Measurements from ENCODE around the gene HBM.

Gene HBM

GRCh38 chr16:164827-165538 lies 795 bp upstream of the HBM start:
- Histone ChIP-seq H3K27me3 (ENCODE audit: low read depth, low read length) (no peaks in the 10 kb centered on the region), H2AFZ (ENCODE audit: low read depth, low read length) (no peak overlapping the region), H3K4me1 (ENCODE audit: low read length) (no peaks in the 10 kb centered on the region), H3K4me2 (ENCODE audit: low read length) (no peak overlapping the region), H3K27ac (ENCODE audit: low read length) (no peak overlapping the region), H3K9me3 (ENCODE audit: insufficient read depth, low read length) (no peaks in the 10 kb centered on the region), H3K9ac (ENCODE audit: low read length) (no peak overlapping the region), H4K20me1 (ENCODE audit: insufficient read depth, low read length) (no peaks in the 10 kb centered on the region), H3K36me3 (replicated peaks; ENCODE audit: low read depth, low read length) (no peaks in the 10 kb centered on the region), H3K79me2 (ENCODE audit: low read length) (no peaks in the 10 kb centered on the region), H3K4me3 (ENCODE audit: low read length) (no peak overlapping the region)
- no peak for TF ChIP-seq EZH2phosphoT487 (IDR thresholded peaks at IDR 0.05; ENCODE audit: low read depth)
- no peak for TF ChIP-seq CTCF (IDR thresholded peaks at IDR 0.05; ENCODE audit: low read depth, low read length)

GRCh38 chr16:166375-167121 lies 770 bp downstream of the HBM start:
- TF ChIP-seq CTCF (IDR thresholded peaks at IDR 0.05; ENCODE audit: low read depth, low read length) = no peak
- no peak for TF ChIP-seq EZH2phosphoT487 (IDR thresholded peaks at IDR 0.05; ENCODE audit: low read depth)
- Histone ChIP-seq H3K4me3 (ENCODE audit: low read length) (no peak overlapping the region), H4K20me1 (ENCODE audit: insufficient read depth, low read length) (no peaks in the 10 kb centered on the region)

GRCh38 chr16:167122-167690 lies 1.4 kb downstream of the HBM start:
- H3K9ac ChIP-seq (ENCODE audit: low read length) = no peak overlapping the region
- H3K27me3 ChIP-seq (ENCODE audit: low read depth, low read length) = no peaks in the 10 kb centered on the region
- no peak overlapping the region for H3K4me2 ChIP-seq (ENCODE audit: low read length)
- no peaks in the 10 kb centered on the region for H3K4me1 ChIP-seq (ENCODE audit: low read length)
- H3K79me2 ChIP-seq (ENCODE audit: low read length) = no peaks in the 10 kb centered on the region
- H3K27ac ChIP-seq (ENCODE audit: low read length) = no peak overlapping the region
- H4K20me1 ChIP-seq (ENCODE audit: insufficient read depth, low read length) = no peaks in the 10 kb centered on the region
- no peak overlapping the region for H2AFZ ChIP-seq (ENCODE audit: low read depth, low read length)
- no peaks in the 10 kb centered on the region for H3K36me3 ChIP-seq (replicated peaks; ENCODE audit: low read depth, low read length)
- TF ChIP-seq CTCF (IDR thresholded peaks at IDR 0.05; ENCODE audit: low read depth, low read length) (no peak), EZH2phosphoT487 (IDR thresholded peaks at IDR 0.05; ENCODE audit: low read depth) (no peak)
- H3K9me3 ChIP-seq (ENCODE audit: insufficient read depth, low read length) = no peaks in the 10 kb centered on the region
- H3K4me3 ChIP-seq (ENCODE audit: low read length) = no peak overlapping the region

More at GRCh38 chr16:166375-167121, 770 bp downstream of the HBM start:
- H3K9ac ChIP-seq (ENCODE audit: low read length) = no peak overlapping the region
- H3K4me2 ChIP-seq (ENCODE audit: low read length) = no peak overlapping the region
- H2AFZ ChIP-seq (ENCODE audit: low read depth, low read length) = no peak overlapping the region
- H3K4me1 ChIP-seq (ENCODE audit: low read length) = no peaks in the 10 kb centered on the region
- H3K79me2 ChIP-seq (ENCODE audit: low read length) = no peaks in the 10 kb centered on the region
- H3K27ac ChIP-seq (ENCODE audit: low read length) = no peak overlapping the region
- H3K27me3 ChIP-seq (ENCODE audit: low read depth, low read length) = no peaks in the 10 kb centered on the region
- no peaks in the 10 kb centered on the region for H3K36me3 ChIP-seq (replicated peaks; ENCODE audit: low read depth, low read length)
- H3K9me3 ChIP-seq (ENCODE audit: insufficient read depth, low read length) = no peaks in the 10 kb centered on the region

- no peaks in the 10 kb centered on the region for H3K27me3 ChIP-seq (ENCODE audit: low read depth, low read length)
- H3K27ac ChIP-seq (ENCODE audit: low read length) = no peak overlapping the region
These were observed 2.6 kb downstream of the HBM start for GRCh38 chr16:168424-168823.

More at GRCh38 chr16:168424-168823, 2.6 kb downstream of the HBM start:
- Histone ChIP-seq H3K4me2 (ENCODE audit: low read length) (no peak overlapping the region), H2AFZ (ENCODE audit: low read depth, low read length) (no peak overlapping the region), H3K36me3 (replicated peaks; ENCODE audit: low read depth, low read length) (no peaks in the 10 kb centered on the region), H3K4me1 (ENCODE audit: low read length) (no peaks in the 10 kb centered on the region), H3K9me3 (ENCODE audit: insufficient read depth, low read length) (no peaks in the 10 kb centered on the region), H3K9ac (ENCODE audit: low read length) (no peak overlapping the region), H4K20me1 (ENCODE audit: insufficient read depth, low read length) (no peaks in the 10 kb centered on the region), H3K79me2 (ENCODE audit: low read length) (no peaks in the 10 kb centered on the region), H3K4me3 (ENCODE audit: low read length) (no peak overlapping the region)
- TF ChIP-seq CTCF (IDR thresholded peaks at IDR 0.05; ENCODE audit: low read depth, low read length) = no peak
- TF ChIP-seq EZH2phosphoT487 (IDR thresholded peaks at IDR 0.05; ENCODE audit: low read depth) = no peak

All from OCI-LY3 (cell line).